PC-9 (cell line): ENCODE data around the gene DACT2.

ENCODE experiments used
- CTCF ChIP-seq: fragments of 200-600 bp; sonication (generic); conservative IDR thresholded peaks from 2 replicates; pipeline ENCODE4 v1.6.1; 2017; ENCODE audit warnings: mixed run types, antibody characterized with exemption, mild to moderate bottlenecking, moderate library complexity
- EZH2 ChIP-seq: fragments of 200-600 bp; sonication (generic); IDR thresholded peaks from 2 replicates; pipeline ENCODE4 v1.8.0; 2017; ENCODE audit warnings: antibody characterized with exemption, low read depth

- TF ChIP-seq CTCF (no peak), EZH2 (no peak)
These were observed 43.7 kb upstream of the DACT2 start for GRCh38 chr6:168363302-168363701.
